GM23338 (cell line): ENCODE data around the gene ITGA8. TPM values are rescaled to one million over a fixed set of nuclear protein-coding genes. Genes with fewer than 3 reads are reported as not detected.

Experiments
- ATAC-seq: fragments of 200-7000 bp; cut with Tn5 transposase; 3 replicates; pipeline ENCODE4 v1.9.1; 2020
- DNase-seq: peaks from one replicate; pipeline ENCODE4 v3.0.0-alpha.2; 2015; ENCODE audit warnings: low spot score
- H2AFZ ChIP-seq: fragments of 200-600 bp; sonication (generic); 2 replicates; pipeline ENCODE4 v1.8.0; 2016; ENCODE audit warnings: antibody characterized with exemption, mild to moderate bottlenecking, moderate library complexity
- H3F3A ChIP-seq: fragments of 200-600 bp; sonication (generic); replicated peaks from 2 replicates; pipeline ENCODE4 v1.8.0; 2017; ENCODE audit warnings: antibody characterized with exemption, mixed run types, low read depth
- H3K27ac ChIP-seq: fragments of 200-600 bp; sonication (generic); 2 replicates; pipeline ENCODE4 v1.6.1; 2016; ENCODE audit warnings: low read depth
- H3K27me3 ChIP-seq: fragments of 200-600 bp; sonication (generic); 2 replicates; pipeline ENCODE4 v1.8.0; 2016; ENCODE audit warnings: mild to moderate bottlenecking, mixed run types, moderate library complexity; ENCODE audit not compliant: insufficient read depth
- H3K36me3 ChIP-seq: fragments of 200-600 bp; sonication (generic); 2 replicates; pipeline ENCODE4 v1.8.0; 2016; ENCODE audit warnings: mild to moderate bottlenecking; ENCODE audit not compliant: insufficient read depth
- H3K4me1 ChIP-seq: fragments of 200-600 bp; sonication (generic); 2 replicates; pipeline ENCODE4 v1.8.0; 2016; ENCODE audit warnings: mild to moderate bottlenecking, moderate library complexity; ENCODE audit not compliant: insufficient read depth
- H3K4me2 ChIP-seq: fragments of 200-600 bp; sonication (generic); 2 replicates; pipeline ENCODE4 v1.7.1; 2017; ENCODE audit warnings: mixed run types
- H3K4me3 ChIP-seq: fragments of 200-600 bp; sonication (generic); 2 replicates; pipeline ENCODE4 v1.6.1; 2016; ENCODE audit warnings: mixed run types
- H3K79me2 ChIP-seq: fragments of 200-600 bp; sonication (generic); replicated peaks from 2 replicates; pipeline ENCODE4 v1.8.0; 2017; ENCODE audit warnings: mild to moderate bottlenecking; ENCODE audit not compliant: insufficient read depth
- H3K9me2 ChIP-seq: fragments of 200-600 bp; sonication (generic); 2 replicates; pipeline ENCODE4 v1.8.0; 2017; ENCODE audit not compliant: insufficient read depth
- H4K20me1 ChIP-seq: fragments of 200-600 bp; sonication (generic); replicated peaks from 2 replicates; pipeline ENCODE4 v1.8.0; 2017; ENCODE audit warnings: mild to moderate bottlenecking; ENCODE audit not compliant: insufficient read depth
- H3K27ac Mint-ChIP-seq: 2 replicates; pipeline ENCODE4 v1.8.0; 2020; ENCODE audit warnings: inconsistent platforms, mild to moderate bottlenecking, moderate library complexity, mixed read lengths
- H3K27me3 Mint-ChIP-seq: 3 replicates; pipeline ENCODE4 v1.8.0; 2022; ENCODE audit warnings: low read depth, mild to moderate bottlenecking, moderate library complexity, mixed read lengths, inconsistent platforms; ENCODE audit not compliant: insufficient read depth, poor library complexity
- H3K36me3 Mint-ChIP-seq: 3 replicates; pipeline ENCODE4 v1.8.0; 2021; ENCODE audit warnings: low read depth, mild to moderate bottlenecking, inconsistent platforms, moderate library complexity, mixed read lengths
- H3K4me1 Mint-ChIP-seq: 3 replicates; pipeline ENCODE4 v1.8.0; 2020; ENCODE audit warnings: mild to moderate bottlenecking, inconsistent platforms, mixed read lengths
- H3K4me3 Mint-ChIP-seq: 3 replicates; pipeline ENCODE4 v1.8.0; 2021; ENCODE audit warnings: moderate library complexity, mild to moderate bottlenecking, inconsistent platforms, mixed read lengths
- H3K9me3 Mint-ChIP-seq: 3 replicates; pipeline ENCODE4 v1.8.0; 2020; ENCODE audit warnings: moderate library complexity, mild to moderate bottlenecking, inconsistent platforms, mixed read lengths
- CREB1 ChIP-seq: fragments of 250-450 bp; sonication (Bioruptor Pico); IDR thresholded peaks from 2 replicates; pipeline ENCODE4 v1.5.0; 2020; ENCODE audit warnings: low read depth, mild to moderate bottlenecking, moderate library complexity
- EZH2 ChIP-seq: fragments of 200-600 bp; sonication (generic); IDR thresholded peaks from one replicate; pipeline ENCODE4 v1.8.0; 2017; ENCODE audit warnings: antibody characterized with exemption, mild to moderate bottlenecking, low read depth; ENCODE audit not compliant: unreplicated experiment
- EZH2phosphoT487 ChIP-seq: fragments of 200-600 bp; sonication (generic); IDR thresholded peaks from one replicate; pipeline ENCODE4 v1.8.1; 2018; ENCODE audit warnings: antibody characterized with exemption; ENCODE audit not compliant: unreplicated experiment
- JUNB ChIP-seq: IDR thresholded peaks from one replicate; pipeline ENCODE4 v1.6.1; 2016; ENCODE audit warnings: antibody characterized with exemption; ENCODE audit not compliant: unreplicated experiment
- NANOG ChIP-seq: IDR thresholded peaks from 2 replicates; pipeline ENCODE4 v1.6.1; 2016; ENCODE audit warnings: antibody characterized with exemption, borderline replicate concordance
- POLR2AphosphoS5 ChIP-seq: IDR thresholded peaks from 2 replicates; pipeline ENCODE4 v1.6.1; 2016; ENCODE audit warnings: antibody characterized with exemption, low read depth
- STAT1 ChIP-seq: IDR thresholded peaks from one replicate; pipeline ENCODE4 v1.6.1; 2016; ENCODE audit warnings: antibody characterized with exemption; ENCODE audit not compliant: unreplicated experiment
- ZNF331 ChIP-seq: fragments of 250-450 bp; sonication (Bioruptor Pico); IDR thresholded peaks from 2 replicates; pipeline ENCODE4 v1.5.0; 2020; ENCODE audit warnings: low read depth, mild to moderate bottlenecking, moderate library complexity
- polyA plus RNA-seq: library from polyadenylated mRNA; unstranded; fragments of >200 nt; fragmentation: Nextera tagmentation; extraction: Ambion mirVana; gene quantifications from 2 replicates; pipeline ENCODE4 v1.2.1, GENCODE V29; 2016
- total RNA-seq: library from RNA; depleted of rRNA; stranded (reverse); fragments of >200 nt; shearing (Covaris generic); gene quantifications from 2 replicates; pipeline ENCODE4 v1.2.3, GENCODE V29; 2014
- TF ChIP-seq, protein P1 (sequence below): fragments of 250-450 bp; sonication (Bioruptor Pico); IDR thresholded peaks from 2 replicates; pipeline ENCODE4 v1.5.0; 2020; ENCODE audit warnings: mild to moderate bottlenecking, moderate library complexity
- TF ChIP-seq, protein P2 (sequence below): IDR thresholded peaks from one replicate; pipeline ENCODE4 v1.6.1; 2018; ENCODE audit warnings: antibody characterized with exemption; ENCODE audit not compliant: unreplicated experiment
- TF ChIP-seq, protein P3 (sequence below), 2 experiments: fragments of 200-600 bp in 1 of 2; sonication (generic) in 1 of 2; conservative IDR thresholded peaks; 2 replicates each; pipeline versions ENCODE4 v1.5.1 to v1.6.1; 2016 to 2017; ENCODE audit warnings: antibody characterized with exemption in 2 of 2, low read depth in 2 of 2, mild to moderate bottlenecking in 2 of 2, moderate library complexity in 1 of 2
- TF ChIP-seq, protein P4 (sequence below): IDR thresholded peaks from 2 replicates; pipeline ENCODE4 v1.6.1; 2016; ENCODE audit warnings: antibody characterized with exemption

The ITGA8 gene
- total and polyA plus RNA-seq, 2 experiments from 2014 or later = not detected

DNA sequence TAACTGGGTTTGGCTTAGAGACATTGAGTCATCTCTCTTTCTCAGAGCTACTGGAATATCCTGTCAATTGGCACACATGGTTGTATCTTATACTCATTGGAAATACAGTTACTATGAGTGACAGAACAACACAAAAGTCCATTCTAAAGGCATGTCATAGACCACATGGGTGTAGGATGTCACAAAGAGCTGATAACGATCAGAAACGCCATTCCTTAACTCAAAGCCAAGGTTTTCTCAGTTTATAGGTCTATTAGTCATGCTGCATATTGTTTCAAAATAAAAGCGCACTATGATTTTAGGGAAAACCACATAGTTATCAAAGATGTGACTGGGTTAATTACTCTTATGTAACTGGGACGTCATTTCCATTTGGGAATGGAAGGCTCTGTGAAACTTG lies 201.5 kb downstream of the ITGA8 start (continued):
- TF ChIP-seq, protein P1, sequence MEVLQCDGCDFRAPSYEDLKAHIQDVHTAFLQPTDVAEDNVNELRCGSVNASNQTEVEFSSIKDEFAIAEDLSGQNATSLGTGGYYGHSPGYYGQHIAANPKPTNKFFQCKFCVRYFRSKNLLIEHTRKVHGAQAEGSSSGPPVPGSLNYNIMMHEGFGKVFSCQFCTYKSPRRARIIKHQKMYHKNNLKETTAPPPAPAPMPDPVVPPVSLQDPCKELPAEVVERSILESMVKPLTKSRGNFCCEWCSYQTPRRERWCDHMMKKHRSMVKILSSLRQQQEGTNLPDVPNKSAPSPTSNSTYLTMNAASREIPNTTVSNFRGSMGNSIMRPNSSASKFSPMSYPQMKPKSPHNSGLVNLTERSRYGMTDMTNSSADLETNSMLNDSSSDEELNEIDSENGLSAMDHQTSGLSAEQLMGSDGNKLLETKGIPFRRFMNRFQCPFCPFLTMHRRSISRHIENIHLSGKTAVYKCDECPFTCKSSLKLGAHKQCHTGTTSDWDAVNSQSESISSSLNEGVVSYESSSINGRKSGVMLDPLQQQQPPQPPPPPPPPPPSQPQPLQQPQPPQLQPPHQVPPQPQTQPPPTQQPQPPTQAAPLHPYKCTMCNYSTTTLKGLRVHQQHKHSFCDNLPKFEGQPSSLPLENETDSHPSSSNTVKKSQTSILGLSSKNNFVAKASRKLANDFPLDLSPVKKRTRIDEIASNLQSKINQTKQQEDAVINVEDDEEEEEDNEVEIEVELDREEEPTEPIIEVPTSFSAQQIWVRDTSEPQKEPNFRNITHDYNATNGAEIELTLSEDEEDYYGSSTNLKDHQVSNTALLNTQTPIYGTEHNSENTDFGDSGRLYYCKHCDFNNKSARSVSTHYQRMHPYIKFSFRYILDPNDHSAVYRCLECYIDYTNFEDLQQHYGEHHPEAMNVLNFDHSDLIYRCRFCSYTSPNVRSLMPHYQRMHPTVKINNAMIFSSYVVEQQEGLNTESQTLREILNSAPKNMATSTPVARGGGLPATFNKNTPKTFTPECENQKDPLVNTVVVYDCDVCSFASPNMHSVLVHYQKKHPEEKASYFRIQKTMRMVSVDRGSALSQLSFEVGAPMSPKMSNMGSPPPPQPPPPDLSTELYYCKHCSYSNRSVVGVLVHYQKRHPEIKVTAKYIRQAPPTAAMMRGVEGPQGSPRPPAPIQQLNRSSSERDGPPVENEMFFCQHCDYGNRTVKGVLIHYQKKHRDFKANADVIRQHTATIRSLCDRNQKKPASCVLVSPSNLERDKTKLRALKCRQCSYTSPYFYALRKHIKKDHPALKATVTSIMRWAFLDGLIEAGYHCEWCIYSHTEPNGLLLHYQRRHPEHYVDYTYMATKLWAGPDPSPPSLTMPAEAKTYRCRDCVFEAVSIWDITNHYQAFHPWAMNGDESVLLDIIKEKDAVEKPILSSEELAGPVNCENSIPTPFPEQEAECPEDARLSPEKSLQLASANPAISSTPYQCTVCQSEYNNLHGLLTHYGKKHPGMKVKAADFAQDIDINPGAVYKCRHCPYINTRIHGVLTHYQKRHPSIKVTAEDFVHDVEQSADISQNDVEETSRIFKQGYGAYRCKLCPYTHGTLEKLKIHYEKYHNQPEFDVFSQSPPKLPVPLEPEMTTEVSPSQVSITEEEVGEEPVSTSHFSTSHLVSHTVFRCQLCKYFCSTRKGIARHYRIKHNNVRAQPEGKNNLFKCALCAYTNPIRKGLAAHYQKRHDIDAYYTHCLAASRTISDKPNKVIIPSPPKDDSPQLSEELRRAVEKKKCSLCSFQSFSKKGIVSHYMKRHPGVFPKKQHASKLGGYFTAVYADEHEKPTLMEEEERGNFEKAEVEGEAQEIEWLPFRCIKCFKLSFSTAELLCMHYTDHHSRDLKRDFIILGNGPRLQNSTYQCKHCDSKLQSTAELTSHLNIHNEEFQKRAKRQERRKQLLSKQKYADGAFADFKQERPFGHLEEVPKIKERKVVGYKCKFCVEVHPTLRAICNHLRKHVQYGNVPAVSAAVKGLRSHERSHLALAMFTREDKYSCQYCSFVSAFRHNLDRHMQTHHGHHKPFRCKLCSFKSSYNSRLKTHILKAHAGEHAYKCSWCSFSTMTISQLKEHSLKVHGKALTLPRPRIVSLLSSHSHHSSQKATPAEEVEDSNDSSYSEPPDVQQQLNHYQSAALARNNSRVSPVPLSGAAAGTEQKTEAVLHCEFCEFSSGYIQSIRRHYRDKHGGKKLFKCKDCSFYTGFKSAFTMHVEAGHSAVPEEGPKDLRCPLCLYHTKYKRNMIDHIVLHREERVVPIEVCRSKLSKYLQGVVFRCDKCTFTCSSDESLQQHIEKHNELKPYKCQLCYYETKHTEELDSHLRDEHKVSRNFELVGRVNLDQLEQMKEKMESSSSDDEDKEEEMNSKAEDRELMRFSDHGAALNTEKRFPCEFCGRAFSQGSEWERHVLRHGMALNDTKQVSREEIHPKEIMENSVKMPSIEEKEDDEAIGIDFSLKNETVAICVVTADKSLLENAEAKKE (CRISPR knock-in tag) = no peak
- TF ChIP-seq, protein P2, sequence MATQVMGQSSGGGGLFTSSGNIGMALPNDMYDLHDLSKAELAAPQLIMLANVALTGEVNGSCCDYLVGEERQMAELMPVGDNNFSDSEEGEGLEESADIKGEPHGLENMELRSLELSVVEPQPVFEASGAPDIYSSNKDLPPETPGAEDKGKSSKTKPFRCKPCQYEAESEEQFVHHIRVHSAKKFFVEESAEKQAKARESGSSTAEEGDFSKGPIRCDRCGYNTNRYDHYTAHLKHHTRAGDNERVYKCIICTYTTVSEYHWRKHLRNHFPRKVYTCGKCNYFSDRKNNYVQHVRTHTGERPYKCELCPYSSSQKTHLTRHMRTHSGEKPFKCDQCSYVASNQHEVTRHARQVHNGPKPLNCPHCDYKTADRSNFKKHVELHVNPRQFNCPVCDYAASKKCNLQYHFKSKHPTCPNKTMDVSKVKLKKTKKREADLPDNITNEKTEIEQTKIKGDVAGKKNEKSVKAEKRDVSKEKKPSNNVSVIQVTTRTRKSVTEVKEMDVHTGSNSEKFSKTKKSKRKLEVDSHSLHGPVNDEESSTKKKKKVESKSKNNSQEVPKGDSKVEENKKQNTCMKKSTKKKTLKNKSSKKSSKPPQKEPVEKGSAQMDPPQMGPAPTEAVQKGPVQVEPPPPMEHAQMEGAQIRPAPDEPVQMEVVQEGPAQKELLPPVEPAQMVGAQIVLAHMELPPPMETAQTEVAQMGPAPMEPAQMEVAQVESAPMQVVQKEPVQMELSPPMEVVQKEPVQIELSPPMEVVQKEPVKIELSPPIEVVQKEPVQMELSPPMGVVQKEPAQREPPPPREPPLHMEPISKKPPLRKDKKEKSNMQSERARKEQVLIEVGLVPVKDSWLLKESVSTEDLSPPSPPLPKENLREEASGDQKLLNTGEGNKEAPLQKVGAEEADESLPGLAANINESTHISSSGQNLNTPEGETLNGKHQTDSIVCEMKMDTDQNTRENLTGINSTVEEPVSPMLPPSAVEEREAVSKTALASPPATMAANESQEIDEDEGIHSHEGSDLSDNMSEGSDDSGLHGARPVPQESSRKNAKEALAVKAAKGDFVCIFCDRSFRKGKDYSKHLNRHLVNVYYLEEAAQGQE = no peak
- TF ChIP-seq ZNF331 (CRISPR knock-in tag) (no peak), NANOG (no peak)

DNA sequence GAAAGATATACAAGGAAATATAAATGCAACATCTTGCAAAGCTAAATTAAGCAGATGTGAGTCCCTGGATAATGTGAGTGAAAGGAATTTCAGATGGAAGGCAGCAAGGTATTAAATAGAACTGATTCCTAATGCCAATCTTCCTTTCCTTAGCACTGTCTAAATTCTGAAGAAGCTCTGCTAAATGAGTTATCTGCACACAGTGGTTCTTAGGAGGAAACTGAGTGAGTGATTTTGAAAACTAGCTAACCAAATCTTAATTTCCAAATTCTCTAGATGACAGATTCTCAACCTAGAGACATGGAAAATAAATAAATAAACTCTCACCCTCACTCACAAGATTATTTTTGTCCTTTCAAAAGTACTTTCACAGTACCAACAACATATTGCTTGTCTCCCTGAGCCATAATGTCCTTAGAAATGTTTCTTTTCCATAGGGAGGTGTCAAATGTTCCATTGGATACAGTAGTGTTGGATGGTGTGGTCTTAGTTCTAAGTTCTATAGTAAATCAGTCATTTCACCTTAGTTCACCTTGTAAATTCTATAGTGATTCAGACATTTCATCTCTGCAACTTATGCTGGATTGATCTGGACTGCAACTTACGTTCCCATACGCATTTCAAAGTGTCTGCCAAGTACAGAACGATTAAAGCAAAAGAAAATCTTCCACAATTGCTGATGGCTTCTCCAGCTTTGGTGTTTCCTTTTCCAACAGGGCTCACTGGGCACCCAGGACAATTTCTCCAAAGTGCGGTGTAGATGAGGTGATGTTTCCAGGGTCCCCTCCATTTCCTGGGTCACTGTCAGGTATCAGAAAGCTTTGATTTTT lies 203.3 kb downstream of the ITGA8 start:
- H3F3A ChIP-seq = no peaks in the 10 kb centered on the region
- H4K20me1 ChIP-seq = no peaks in the 10 kb centered on the region
- H3K27ac ChIP-seq = no peak overlapping the region
- Mint-ChIP-seq H3K4me3 (no peak overlapping the region), H3K4me1 (no peaks in the 10 kb centered on the region), H3K36me3 (no peaks in the 10 kb centered on the region), H3K27me3 (no peaks in the 10 kb centered on the region), H3K9me3 (no peaks in the 10 kb centered on the region), H3K27ac (no peak overlapping the region)
- no peak overlapping the region for H3K4me2 ChIP-seq
- no peak overlapping the region for H3K4me3 ChIP-seq
- H3K36me3 ChIP-seq = no peaks in the 10 kb centered on the region
- ATAC-seq (no peak), DNase-seq (no peak)
- H3K79me2 ChIP-seq = no peaks in the 10 kb centered on the region
- H2AFZ ChIP-seq = no peak overlapping the region
- no peaks in the 10 kb centered on the region for H3K4me1 ChIP-seq
- H3K27me3 ChIP-seq = no peaks in the 10 kb centered on the region
- no peaks in the 10 kb centered on the region for H3K9me2 ChIP-seq
- no peak for TF ChIP-seq EZH2phosphoT487
- no peak for TF ChIP-seq STAT1
- TF ChIP-seq ZNF331 (CRISPR knock-in tag) = no peak
- TF ChIP-seq, protein P3, sequence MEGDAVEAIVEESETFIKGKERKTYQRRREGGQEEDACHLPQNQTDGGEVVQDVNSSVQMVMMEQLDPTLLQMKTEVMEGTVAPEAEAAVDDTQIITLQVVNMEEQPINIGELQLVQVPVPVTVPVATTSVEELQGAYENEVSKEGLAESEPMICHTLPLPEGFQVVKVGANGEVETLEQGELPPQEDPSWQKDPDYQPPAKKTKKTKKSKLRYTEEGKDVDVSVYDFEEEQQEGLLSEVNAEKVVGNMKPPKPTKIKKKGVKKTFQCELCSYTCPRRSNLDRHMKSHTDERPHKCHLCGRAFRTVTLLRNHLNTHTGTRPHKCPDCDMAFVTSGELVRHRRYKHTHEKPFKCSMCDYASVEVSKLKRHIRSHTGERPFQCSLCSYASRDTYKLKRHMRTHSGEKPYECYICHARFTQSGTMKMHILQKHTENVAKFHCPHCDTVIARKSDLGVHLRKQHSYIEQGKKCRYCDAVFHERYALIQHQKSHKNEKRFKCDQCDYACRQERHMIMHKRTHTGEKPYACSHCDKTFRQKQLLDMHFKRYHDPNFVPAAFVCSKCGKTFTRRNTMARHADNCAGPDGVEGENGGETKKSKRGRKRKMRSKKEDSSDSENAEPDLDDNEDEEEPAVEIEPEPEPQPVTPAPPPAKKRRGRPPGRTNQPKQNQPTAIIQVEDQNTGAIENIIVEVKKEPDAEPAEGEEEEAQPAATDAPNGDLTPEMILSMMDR (conservative IDR thresholded peaks at IDR 0.05; ENCODE audit: low read depth in 2 of 2) = no peak
- TF ChIP-seq NANOG = no peak
- no peak for TF ChIP-seq EZH2
- no peak for TF ChIP-seq JUNB
- TF ChIP-seq, protein P4, sequence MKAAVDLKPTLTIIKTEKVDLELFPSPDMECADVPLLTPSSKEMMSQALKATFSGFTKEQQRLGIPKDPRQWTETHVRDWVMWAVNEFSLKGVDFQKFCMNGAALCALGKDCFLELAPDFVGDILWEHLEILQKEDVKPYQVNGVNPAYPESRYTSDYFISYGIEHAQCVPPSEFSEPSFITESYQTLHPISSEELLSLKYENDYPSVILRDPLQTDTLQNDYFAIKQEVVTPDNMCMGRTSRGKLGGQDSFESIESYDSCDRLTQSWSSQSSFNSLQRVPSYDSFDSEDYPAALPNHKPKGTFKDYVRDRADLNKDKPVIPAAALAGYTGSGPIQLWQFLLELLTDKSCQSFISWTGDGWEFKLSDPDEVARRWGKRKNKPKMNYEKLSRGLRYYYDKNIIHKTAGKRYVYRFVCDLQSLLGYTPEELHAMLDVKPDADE = no peak
- no peak for TF ChIP-seq CREB1
- no peak for TF ChIP-seq POLR2AphosphoS5
